Testis (tissue), 3 donors: ENCODE measurements around the gene CCN5. TPM values are rescaled to one million over a fixed set of nuclear protein-coding genes. Genes with fewer than 3 reads are reported as not detected.

Source experiments
- DNase-seq: peaks from one replicate; pipeline ENCODE4 v3.0.0-alpha.2; 2019
- H3K27ac ChIP-seq, 2 donors: fragments of 200-600 bp; sonication (generic); one replicate each; pipeline ENCODE4 v1.5.1; 2019
- H3K27me3 ChIP-seq: fragments of 200-600 bp; sonication (generic); one replicate; pipeline ENCODE4 v1.5.1; 2019
- H3K36me3 ChIP-seq: fragments of 200-600 bp; sonication (generic); one replicate; pipeline ENCODE4 v1.5.1; 2017; ENCODE audit warnings: low read depth; ENCODE audit errors: missing control alignments
- H3K4me1 ChIP-seq: fragments of 200-600 bp; sonication (generic); one replicate; pipeline ENCODE4 v1.5.1; 2019
- H3K4me3 ChIP-seq, 2 donors: fragments of 200-600 bp; sonication (generic); one replicate each; pipeline ENCODE4 v1.5.1; 2017 to 2019
- H3K9me3 ChIP-seq: fragments of 200-600 bp; sonication (generic); one replicate; pipeline ENCODE4 v1.5.1; 2017
- CTCF ChIP-seq, 3 experiments: fragments of 450-650 bp in 2 of 3; fragments of 200-600 bp in 1 of 3; sonication (generic) in 1 of 3; IDR thresholded peaks; one replicate each; pipeline ENCODE4 v1.5.1; 2016 to 2019; ENCODE audit warnings: antibody characterized with exemption in 3 of 3, mild to moderate bottlenecking in 2 of 3, moderate library complexity in 1 of 3
- POLR2A ChIP-seq: fragments of 450-650 bp; IDR thresholded peaks from one replicate; pipeline ENCODE4 v1.6.1; 2017; ENCODE audit warnings: antibody characterized with exemption, mild to moderate bottlenecking, moderate library complexity
- WGBS, 2 donors: methylation state at CpG; one replicate each; pipeline ENCODE4 v1.1.5; 2018; 5-methylcytosine and 5-hydroxymethylcytosine counted together
- intact Hi-C: fragments of 100-400 bp; cut with DNase I; formaldehyde crosslinking; loops from one replicate; pipeline ENCODE4 v1.15.1; 2023; ENCODE audit warnings: low total_unique reads
- polyA plus RNA-seq: library from polyadenylated mRNA; stranded (reverse); fragments of 350-450 nt; fragmentation: Illumina TruSeq; extraction: RNeasy Lipid Tissue Mini Kit (QIAGEN cat#74804); gene quantifications from one replicate; pipeline ENCODE4 v1.2.3, GENCODE V29; 2014; ENCODE audit warnings: low read depth, low replicate concordance; ENCODE audit not compliant: insufficient read depth
- total RNA-seq, 2 donors: library from RNA; depleted of rRNA; stranded (reverse); fragments of >200 nt; gene quantifications; one replicate each; pipeline ENCODE4 v1.2.3, GENCODE V29; 2016

The CCN5 gene
- total and polyA plus RNA-seq, 3 donors from 2014 or later = 37.0 to 152 (median 52.0) TPM

DNA sequence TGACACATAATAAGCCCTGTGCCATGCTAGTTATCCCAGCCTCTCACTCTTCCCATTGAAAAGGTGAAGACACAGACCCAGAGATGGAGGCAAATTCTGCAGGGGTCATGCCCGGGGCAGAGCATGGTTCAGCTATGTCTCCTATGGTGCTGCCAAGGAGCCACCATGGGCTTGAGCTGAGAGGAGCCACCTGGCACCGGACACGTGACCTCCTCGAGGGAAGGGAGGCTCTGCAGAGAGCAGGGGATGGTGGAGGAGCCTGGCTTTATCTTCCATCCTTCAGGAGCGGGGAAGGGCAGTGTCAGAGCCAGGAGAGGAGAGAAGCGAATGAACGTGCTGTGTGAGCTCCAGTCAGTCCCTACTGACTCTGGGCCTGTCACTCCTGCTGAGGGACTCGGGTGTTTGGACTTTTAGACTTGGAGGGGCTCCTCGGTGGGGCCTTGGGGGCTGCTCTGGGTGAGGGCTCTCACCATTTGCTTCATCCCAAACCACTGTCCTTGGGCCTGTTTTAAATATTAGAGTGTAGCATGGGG lies 11.1 kb upstream of the CCN5 start:
- no peak for DNase-seq
- Histone ChIP-seq H3K27ac (peak overlapping the region; percentile 47 to 56), H3K4me3 (no peak overlapping the region), H3K36me3 (no peaks in the 10 kb centered on the region), H3K9me3 (no peaks in the 10 kb centered on the region), H3K4me1 (peaks cover 24% of the 10 kb centered on the region), H3K27me3 (no peaks in the 10 kb centered on the region)
- intact Hi-C loops = no loop called here
- TF ChIP-seq POLR2A (no peak), CTCF (IDR thresholded peaks at IDR 0.05) (no peak)
- WGBS, 2 donors = 82 to 93% methylated on average over 8 to 9 of the region's 9 CpGs

- Histone ChIP-seq H3K9me3 (no peaks in the 10 kb centered on the region), H3K27ac (peak overlapping the region in 1 of 2 donors; percentile 56), H3K27me3 (no peaks in the 10 kb centered on the region), H3K4me3 (no peak overlapping the region), H3K36me3 (no peaks in the 10 kb centered on the region), H3K4me1 (peaks cover 24% of the 10 kb centered on the region)
- no peak for DNase-seq
- WGBS, 2 donors = 50 to 69% methylated on average over 3 to 4 of the region's 4 CpGs
- intact Hi-C loops = no loop called here
- no peak for TF ChIP-seq POLR2A
- no peak for TF ChIP-seq CTCF (IDR thresholded peaks at IDR 0.05)
Measured at GRCh38 chr20:44704551-44704971, 10.6 kb upstream of the CCN5 start.

DNA sequence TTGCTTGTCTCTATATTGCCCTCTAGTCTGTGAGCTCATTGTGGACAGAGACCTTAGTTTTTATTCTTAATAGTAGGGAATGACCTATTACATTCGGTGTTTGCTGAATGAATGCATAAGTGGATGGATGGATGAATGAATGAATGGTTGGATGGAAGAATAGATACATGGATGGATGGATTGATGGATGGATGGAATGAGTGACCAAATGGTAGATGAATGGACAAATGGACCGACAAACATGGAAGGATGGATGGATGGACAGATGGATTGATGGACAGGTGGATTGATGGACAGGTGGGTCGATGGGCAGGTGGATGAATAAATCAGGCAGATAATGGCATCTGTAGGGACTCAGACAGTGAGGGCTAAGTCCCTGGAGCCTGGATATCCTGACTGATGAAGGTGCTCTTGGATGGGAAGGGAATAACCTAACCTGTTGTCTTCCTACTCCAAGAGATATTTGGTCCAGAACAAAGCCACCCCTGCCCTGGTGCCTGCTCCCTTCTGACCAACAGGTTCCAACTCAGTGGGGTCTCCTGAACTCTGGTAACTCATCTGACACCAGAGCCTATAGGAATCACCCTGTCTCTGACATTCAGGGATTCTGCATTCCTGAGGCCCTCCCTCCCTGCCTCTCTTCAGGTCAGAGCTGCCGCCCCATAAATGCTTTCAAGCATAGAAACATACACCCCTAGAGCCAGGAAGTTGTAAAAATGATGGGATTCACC lies 9.6 kb upstream of the CCN5 start:
- DNase-seq = no peak
- intact Hi-C loops = no loop called here
- 87 to 90% methylated on average over 4 of the region's 4 CpGs for WGBS, 2 donors
- no peak overlapping the region for H3K4me3 ChIP-seq
- TF ChIP-seq CTCF (IDR thresholded peaks at IDR 0.05) (no peak), POLR2A (no peak)
- peak overlapping the region; percentile 22 to 75 for H3K27ac ChIP-seq
- H3K36me3 ChIP-seq = no peaks in the 10 kb centered on the region
- H3K4me1 ChIP-seq = peaks cover 24% of the 10 kb centered on the region
- no peaks in the 10 kb centered on the region for H3K27me3 ChIP-seq
- H3K9me3 ChIP-seq = no peaks in the 10 kb centered on the region

- peak; percentile 78 for DNase-seq
- WGBS, 2 donors = 54 to 68% methylated on average over 8 to 9 of the region's 10 CpGs
- Histone ChIP-seq H3K27ac (peak overlapping the region; percentile 63 to 75), H3K9me3 (no peaks in the 10 kb centered on the region), H3K4me3 (no peak overlapping the region), H3K36me3 (no peaks in the 10 kb centered on the region), H3K4me1 (peaks cover 24% of the 10 kb centered on the region), H3K27me3 (no peaks in the 10 kb centered on the region)
- TF ChIP-seq POLR2A = no peak
- TF ChIP-seq CTCF (IDR thresholded peaks at IDR 0.05) = no peak
- intact Hi-C loops = no loop called here
Measured at GRCh38 chr20:44706301-44707017, 8.7 kb upstream of the CCN5 start.
